Activated CD8-positive, alpha-beta T cell treated with anti-CD3 and anti-CD28 coated beads for 36 hours (primary cell): ENCODE data around the gene MYO5B. TPM values are rescaled to one million over a fixed set of nuclear protein-coding genes. Genes with fewer than 3 reads are reported as not detected.

Experiments used
- ATAC-seq: fragments of 200-7000 bp; cut with Tn5 transposase; one replicate; pipeline ENCODE4 v1.10.0; 2021; ENCODE audit warnings: mild to moderate bottlenecking, moderate library complexity
- CTCF ChIA-PET: fragments of 350-600 bp; sonication (Branson Sonifier 250); formaldehyde crosslinking; loops from one replicate; lab custom pipeline; 2021; ENCODE audit warnings: antibody characterized with exemption; lab: Charles Lee
- POLR2A ChIA-PET: fragments of 350-600 bp; sonication (Branson Sonifier 250); formaldehyde crosslinking; loops from one replicate; lab custom pipeline; 2021; ENCODE audit warnings: antibody characterized with exemption; lab: Charles Lee
- DNase-seq: peaks from one replicate; pipeline ENCODE4 v3.0.0-alpha.2; 2020
- H3K27ac Mint-ChIP-seq: one replicate; pipeline ENCODE4 v1.8.0; 2021; ENCODE audit warnings: mild to moderate bottlenecking, mixed read lengths
- H3K27me3 Mint-ChIP-seq: one replicate; pipeline ENCODE4 v1.8.0; 2021; ENCODE audit warnings: mixed read lengths
- H3K36me3 Mint-ChIP-seq: one replicate; pipeline ENCODE4 v1.8.0; 2021; ENCODE audit warnings: low read depth, mixed read lengths
- H3K4me1 Mint-ChIP-seq: one replicate; pipeline ENCODE4 v1.8.0; 2021; ENCODE audit warnings: low read depth, mixed read lengths
- H3K4me3 Mint-ChIP-seq: one replicate; pipeline ENCODE4 v1.8.0; 2021; ENCODE audit warnings: mild to moderate bottlenecking, moderate library complexity, mixed read lengths
- H3K9me3 Mint-ChIP-seq: one replicate; pipeline ENCODE4 v1.8.0; 2021; ENCODE audit warnings: mixed read lengths
- intact Hi-C: fragments of 100-400 bp; cut with micrococcal nuclease; formaldehyde crosslinking; loops from one replicate; pipeline ENCODE4 v1.10.0; 2022
- total RNA-seq, 2 experiments: library from RNA; stranded (reverse); gene quantifications; one replicate each; pipeline ENCODE4 v1.2.3, GENCODE V29; 2021
- TF ChIP-seq, protein P1 (sequence below): fragments of 200-600 bp; IDR thresholded peaks from one replicate; pipeline ENCODE4 v1.8.0; 2022; ENCODE audit warnings: antibody characterized with exemption, mild to moderate bottlenecking

MYO5B gene
- total RNA-seq, 2 experiments from 2014 or later: 0.09 TPM; not detected in 1

DNA sequence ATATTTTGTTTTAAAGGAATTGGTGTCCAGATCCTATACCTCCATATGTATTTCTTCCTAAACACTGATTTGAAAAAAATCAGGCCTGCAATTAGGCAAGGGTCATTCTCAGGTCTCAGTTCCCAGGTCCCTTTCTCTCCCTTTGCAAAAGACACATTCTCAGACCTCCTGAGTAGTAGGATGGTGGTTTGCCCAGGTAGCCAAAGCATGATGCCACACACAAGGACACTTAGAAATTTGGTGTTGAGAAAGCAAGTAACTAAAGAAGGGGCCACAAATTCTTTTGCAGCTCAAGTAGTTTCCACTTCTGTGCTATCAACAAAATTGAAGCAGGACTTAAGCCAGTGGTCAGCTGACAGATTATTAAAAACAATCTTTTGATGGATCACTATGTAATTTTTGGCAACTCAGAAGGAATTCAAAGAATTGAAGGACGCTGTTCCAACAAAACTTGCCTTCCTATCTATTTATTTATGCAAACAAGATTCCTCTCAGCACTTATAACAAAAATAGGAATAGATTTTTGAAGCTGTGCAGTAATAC is 6.6 kb upstream of the MYO5B start:
- H3K27me3 Mint-ChIP-seq: peaks cover 64% of the 10 kb centered on the region
- TF ChIP-seq, protein P1, sequence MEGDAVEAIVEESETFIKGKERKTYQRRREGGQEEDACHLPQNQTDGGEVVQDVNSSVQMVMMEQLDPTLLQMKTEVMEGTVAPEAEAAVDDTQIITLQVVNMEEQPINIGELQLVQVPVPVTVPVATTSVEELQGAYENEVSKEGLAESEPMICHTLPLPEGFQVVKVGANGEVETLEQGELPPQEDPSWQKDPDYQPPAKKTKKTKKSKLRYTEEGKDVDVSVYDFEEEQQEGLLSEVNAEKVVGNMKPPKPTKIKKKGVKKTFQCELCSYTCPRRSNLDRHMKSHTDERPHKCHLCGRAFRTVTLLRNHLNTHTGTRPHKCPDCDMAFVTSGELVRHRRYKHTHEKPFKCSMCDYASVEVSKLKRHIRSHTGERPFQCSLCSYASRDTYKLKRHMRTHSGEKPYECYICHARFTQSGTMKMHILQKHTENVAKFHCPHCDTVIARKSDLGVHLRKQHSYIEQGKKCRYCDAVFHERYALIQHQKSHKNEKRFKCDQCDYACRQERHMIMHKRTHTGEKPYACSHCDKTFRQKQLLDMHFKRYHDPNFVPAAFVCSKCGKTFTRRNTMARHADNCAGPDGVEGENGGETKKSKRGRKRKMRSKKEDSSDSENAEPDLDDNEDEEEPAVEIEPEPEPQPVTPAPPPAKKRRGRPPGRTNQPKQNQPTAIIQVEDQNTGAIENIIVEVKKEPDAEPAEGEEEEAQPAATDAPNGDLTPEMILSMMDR: no peak
- no peaks in the 10 kb centered on the region for H3K36me3 Mint-ChIP-seq
- CTCF ChIA-PET: interaction anchor here (3.1 kb wide), 1 partner anchor 155 kb away, joined by 19 read pairs; no protein-coding TSS in a partner anchor
- H3K9me3 Mint-ChIP-seq: peaks cover 4% of the 10 kb centered on the region
- no peak overlapping the region for H3K27ac Mint-ChIP-seq
- H3K4me1 Mint-ChIP-seq: peaks cover 9% of the 10 kb centered on the region
- POLR2A ChIA-PET: no interaction called here
- no peak for ATAC-seq
- no peak overlapping the region for H3K4me3 Mint-ChIP-seq
- no peak for DNase-seq
- intact Hi-C loops: no loop called here

DNA sequence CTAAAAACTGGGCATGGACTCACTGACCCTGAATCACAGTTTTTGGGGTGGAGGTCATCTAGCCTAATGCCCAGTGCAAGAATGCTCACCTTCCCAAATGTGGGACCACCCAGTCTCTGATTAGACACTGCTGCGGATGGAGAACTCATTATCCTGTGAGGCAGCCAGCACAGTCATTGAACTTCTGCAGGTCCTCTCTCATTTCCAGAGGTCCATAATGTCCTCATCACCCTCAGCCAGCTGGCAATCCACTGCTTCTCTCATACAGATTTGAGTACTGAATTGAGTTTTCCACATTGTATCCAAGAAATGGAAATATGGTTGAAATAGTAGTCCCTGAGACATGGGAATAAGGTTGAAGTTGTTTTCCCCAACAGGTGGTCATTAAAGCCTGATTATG is 5.0 kb upstream of the MYO5B start:
- H3K36me3 Mint-ChIP-seq: no peaks in the 10 kb centered on the region
- ChIA-PET CTCF (no interaction called here), POLR2A (no interaction called here)
- no peak overlapping the region for H3K27ac Mint-ChIP-seq
- peaks cover 69% of the 10 kb centered on the region for H3K27me3 Mint-ChIP-seq
- DNase-seq (no peak), ATAC-seq (no peak)
- intact Hi-C loops: no loop called here
- no peak overlapping the region for H3K4me3 Mint-ChIP-seq
- H3K4me1 Mint-ChIP-seq: peaks cover 13% of the 10 kb centered on the region
- peaks cover 4% of the 10 kb centered on the region for H3K9me3 Mint-ChIP-seq
- TF ChIP-seq, protein P1: no peak

DNA sequence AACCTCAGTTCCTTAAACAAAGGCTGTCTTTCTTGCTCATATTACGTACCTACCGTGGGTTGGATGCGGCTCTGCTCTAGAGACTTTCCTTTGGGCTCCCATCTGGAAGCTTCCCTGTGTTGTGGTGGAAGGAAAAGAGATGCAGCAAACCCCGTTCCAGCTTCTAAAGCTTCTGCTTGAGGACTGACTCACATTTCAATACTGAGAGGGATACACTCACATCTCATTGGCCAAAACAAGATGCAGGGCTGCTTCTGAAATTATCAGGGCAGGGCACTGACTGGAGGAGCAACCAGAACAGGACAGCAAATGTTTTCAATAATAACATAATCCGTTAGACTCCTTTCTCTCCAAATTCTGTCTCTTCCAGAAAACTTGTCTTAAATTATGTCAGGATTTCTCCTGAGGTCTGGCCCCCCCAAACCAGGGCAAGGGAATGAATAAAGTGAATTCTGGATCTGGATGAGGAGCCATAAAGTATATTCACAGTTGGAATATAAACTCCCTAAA is 4.5 kb upstream of the MYO5B start:
- TF ChIP-seq, protein P1: no peak
- ATAC-seq: no peak
- CTCF ChIA-PET: no interaction called here
- H3K9me3 Mint-ChIP-seq: peaks cover 4% of the 10 kb centered on the region
- H3K27ac Mint-ChIP-seq: no peak overlapping the region
- peaks cover 64% of the 10 kb centered on the region for H3K27me3 Mint-ChIP-seq
- no peak overlapping the region for H3K4me3 Mint-ChIP-seq
- no peaks in the 10 kb centered on the region for H3K36me3 Mint-ChIP-seq
- intact Hi-C loops: no loop called here
- DNase-seq: no peak
- peaks cover 12% of the 10 kb centered on the region for H3K4me1 Mint-ChIP-seq
- POLR2A ChIA-PET: no interaction called here

DNA sequence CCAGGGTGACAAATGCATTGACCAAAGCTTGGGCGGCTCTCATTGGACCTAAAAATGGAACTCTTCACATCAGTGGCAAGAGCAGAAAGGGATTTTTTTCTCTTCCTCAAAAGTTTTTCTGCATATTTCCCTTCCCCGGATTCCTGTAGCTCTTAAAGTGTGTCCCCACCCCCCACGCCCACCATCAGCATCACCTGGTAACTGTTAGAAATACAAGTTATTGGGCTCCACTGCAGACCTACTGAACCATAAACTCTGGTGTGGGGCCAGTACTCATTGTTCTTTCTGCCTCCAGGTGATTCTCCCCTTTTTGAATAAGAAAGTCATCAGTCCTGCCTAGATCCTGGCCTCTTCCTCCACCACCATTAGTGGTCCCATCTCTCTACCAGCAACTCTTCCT is 1.3 kb upstream of the MYO5B start:
- Mint-ChIP-seq H3K27me3 (peaks cover 68% of the 10 kb centered on the region), H3K9me3 (peaks cover 3% of the 10 kb centered on the region), H3K27ac (no peak overlapping the region), H3K4me1 (peaks cover 9% of the 10 kb centered on the region), H3K4me3 (no peak overlapping the region), H3K36me3 (no peaks in the 10 kb centered on the region)
- TF ChIP-seq, protein P1: no peak
- no peak for DNase-seq
- POLR2A ChIA-PET: no interaction called here
- ATAC-seq: no peak
- intact Hi-C loops: no loop called here
- CTCF ChIA-PET: interaction anchor here (1.1 to 2.9 kb wide), 8 partner anchors 8 to 685 kb away, joined by 3 to 10 read pairs (median 4); no protein-coding TSS in a partner anchor

DNA sequence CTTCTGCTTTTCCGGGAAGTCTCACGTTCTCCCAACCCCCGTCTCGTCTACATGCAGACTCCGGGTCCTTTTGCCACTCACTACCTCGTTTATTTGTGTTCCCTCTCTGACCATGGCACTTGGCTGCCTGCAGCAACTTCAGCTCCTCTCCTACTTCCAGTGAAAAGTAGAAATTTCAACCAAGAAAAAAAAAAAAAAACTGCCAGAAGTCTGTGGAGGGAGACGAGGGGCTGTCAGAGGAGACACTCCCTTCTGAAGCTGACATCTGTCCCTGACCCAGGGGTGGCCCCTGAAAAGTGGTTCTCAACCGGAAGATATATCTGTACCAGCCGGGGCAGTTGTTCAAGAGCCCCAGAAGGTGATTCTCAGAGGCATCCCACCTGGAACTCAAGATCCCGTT is 742 bp upstream of the MYO5B start:
- H3K9me3 Mint-ChIP-seq: no peaks in the 10 kb centered on the region
- H3K4me1 Mint-ChIP-seq: peaks cover 11% of the 10 kb centered on the region
- DNase-seq (no peak), ATAC-seq (no peak)
- peaks cover 69% of the 10 kb centered on the region for H3K27me3 Mint-ChIP-seq
- no peak overlapping the region for H3K27ac Mint-ChIP-seq
- no peaks in the 10 kb centered on the region for H3K36me3 Mint-ChIP-seq
- peak overlapping the region; percentile 27 for H3K4me3 Mint-ChIP-seq
- TF ChIP-seq, protein P1: no peak
- ChIA-PET CTCF (interaction anchor here (0.9 to 2.9 kb wide), 19 partner anchors 8 to 687 kb away, joined by 3 to 10 read pairs (median 4); partner anchors contain the start of gene CFAP53), POLR2A (no interaction called here)
- intact Hi-C loops: no loop called here
